Sigmoid colon (tissue), 7 donors: ENCODE data around the gene TBC1D8. TPM values are rescaled to one million over a fixed set of nuclear protein-coding genes. Genes with fewer than 3 reads are reported as not detected.

ENCODE experiments used
- DNase-seq: peaks from one replicate; pipeline ENCODE4 v3.0.0-alpha.2; 2019
- H3K27ac ChIP-seq, 4 donors: fragments of 200-600 bp; sonication (generic); one replicate each; pipeline ENCODE4 v1.5.1; 2016 to 2019; ENCODE audit warnings: mild to moderate bottlenecking in 1 of 4
- H3K27me3 ChIP-seq, 3 donors: fragments of 200-600 bp; sonication (generic); one replicate each; pipeline ENCODE4 v1.5.1; 2019; ENCODE audit warnings: mild to moderate bottlenecking in 1 of 3
- H3K36me3 ChIP-seq, 4 donors: fragments of 200-600 bp; sonication (generic); one replicate each; pipeline ENCODE4 v1.5.1; 2016 to 2019
- H3K4me1 ChIP-seq, 4 donors: fragments of 200-600 bp; sonication (generic); one replicate each; pipeline ENCODE4 v1.5.1; 2017 to 2019
- H3K4me3 ChIP-seq, 4 donors: fragments of 200-600 bp; sonication (generic); one replicate each; pipeline ENCODE4 v1.5.1; 2017 to 2019; ENCODE audit warnings: mild to moderate bottlenecking in 2 of 4, moderate library complexity in 1 of 4
- H3K9me3 ChIP-seq, 4 donors: fragments of 200-600 bp in 3 of 4; sonication (generic) in 3 of 4; one replicate each; pipeline versions ENCODE4 v1.5.1 to v1.6.1; 2013 to 2019
- EP300 ChIP-seq, 4 donors: sonication (generic); formaldehyde crosslinking; IDR thresholded peaks; one replicate each; pipeline ENCODE4 v1.6.1; 2017; ENCODE audit warnings: antibody characterized with exemption in 4 of 4
- POLR2A ChIP-seq, 2 donors: fragments of 450-650 bp; IDR thresholded peaks; one replicate each; pipeline ENCODE4 v1.6.1; 2016; ENCODE audit warnings: antibody characterized with exemption in 2 of 2, mild to moderate bottlenecking in 2 of 2, moderate library complexity in 2 of 2
- POLR2AphosphoS5 ChIP-seq, 4 donors: sonication (generic); formaldehyde crosslinking; IDR thresholded peaks; one replicate each; pipeline ENCODE4 v1.6.1; 2017; ENCODE audit warnings: antibody characterized with exemption in 4 of 4
- WGBS, 2 donors: extraction: QIAGEN DNeasy Blood & Tissue Kit; methylation state at CpG; one replicate each; pipeline ENCODE4 v1.1.7; 2013; 5-methylcytosine and 5-hydroxymethylcytosine counted together
- intact Hi-C: fragments of 100-400 bp; cut with DNase I; formaldehyde crosslinking; loops from one replicate; pipeline ENCODE4 v1.15.1; 2023
- polyA plus RNA-seq, 3 donors: library from polyadenylated mRNA; stranded (reverse); fragments of 200-250 nt; gene quantifications; one replicate each; pipeline ENCODE4 v1.2.3, GENCODE V29; 2013
- total RNA-seq, 4 donors: library from RNA; depleted of rRNA; stranded (reverse); fragments of >200 nt; gene quantifications; one replicate each; pipeline ENCODE4 v1.1.0, GENCODE V29; 2016
- TF ChIP-seq, protein P1 (sequence below), 4 experiments: fragments of 450-650 bp in 3 of 4; fragments of 200-600 bp in 1 of 4; IDR thresholded peaks; one replicate each; pipeline ENCODE4 v1.5.1; 2016 to 2019; ENCODE audit warnings: antibody characterized with exemption in 4 of 4, mild to moderate bottlenecking in 3 of 4, moderate library complexity in 2 of 4
- donor health status: healthy with polysubstance abuse.
- donor health status: Bipolar disorder and iron deficiency.
- donor health status: healthy.

The TBC1D8 gene
- total and polyA plus RNA-seq, 7 donors, result 3.0 to 24.1 (median 15.7) TPM

DNA sequence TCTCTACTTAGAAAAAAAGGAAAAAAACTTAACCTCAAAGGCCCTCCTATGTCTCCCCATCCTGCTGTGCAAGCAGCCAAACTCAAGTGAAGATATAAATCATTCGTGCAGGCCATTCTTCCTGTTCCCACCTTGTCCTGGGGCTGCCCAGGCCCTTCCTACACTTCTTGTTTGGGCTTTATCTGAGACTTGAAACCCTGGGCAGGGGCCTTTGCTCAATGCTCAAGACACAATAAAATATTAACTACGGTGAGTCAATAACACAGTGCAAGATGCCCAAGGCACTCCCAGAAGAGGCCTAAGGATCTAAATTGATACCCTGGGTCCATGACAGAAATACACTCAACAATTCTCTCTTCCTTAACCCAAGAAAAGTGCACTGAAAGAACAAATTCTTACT, 67.6 kb downstream of the TBC1D8 start:
- Histone ChIP-seq H3K4me3 (no peak overlapping the region), H3K27me3 (no peaks in the 10 kb centered on the region), H3K36me3 (no peaks in the 10 kb centered on the region), H3K27ac (no peak overlapping the region), H3K4me1 (no peaks in the 10 kb centered on the region), H3K9me3 (no peaks in the 10 kb centered on the region)
- intact Hi-C loops, result no loop called here
- no peak for DNase-seq
- WGBS, 2 donors, result 50 to 74% methylated on average over 2 of the region's 2 CpGs
- TF ChIP-seq, protein P1, sequence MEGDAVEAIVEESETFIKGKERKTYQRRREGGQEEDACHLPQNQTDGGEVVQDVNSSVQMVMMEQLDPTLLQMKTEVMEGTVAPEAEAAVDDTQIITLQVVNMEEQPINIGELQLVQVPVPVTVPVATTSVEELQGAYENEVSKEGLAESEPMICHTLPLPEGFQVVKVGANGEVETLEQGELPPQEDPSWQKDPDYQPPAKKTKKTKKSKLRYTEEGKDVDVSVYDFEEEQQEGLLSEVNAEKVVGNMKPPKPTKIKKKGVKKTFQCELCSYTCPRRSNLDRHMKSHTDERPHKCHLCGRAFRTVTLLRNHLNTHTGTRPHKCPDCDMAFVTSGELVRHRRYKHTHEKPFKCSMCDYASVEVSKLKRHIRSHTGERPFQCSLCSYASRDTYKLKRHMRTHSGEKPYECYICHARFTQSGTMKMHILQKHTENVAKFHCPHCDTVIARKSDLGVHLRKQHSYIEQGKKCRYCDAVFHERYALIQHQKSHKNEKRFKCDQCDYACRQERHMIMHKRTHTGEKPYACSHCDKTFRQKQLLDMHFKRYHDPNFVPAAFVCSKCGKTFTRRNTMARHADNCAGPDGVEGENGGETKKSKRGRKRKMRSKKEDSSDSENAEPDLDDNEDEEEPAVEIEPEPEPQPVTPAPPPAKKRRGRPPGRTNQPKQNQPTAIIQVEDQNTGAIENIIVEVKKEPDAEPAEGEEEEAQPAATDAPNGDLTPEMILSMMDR (IDR thresholded peaks at IDR 0.05), result no peak
- no peak for TF ChIP-seq POLR2AphosphoS5 (IDR thresholded peaks at IDR 0.05)
- TF ChIP-seq POLR2A (IDR thresholded peaks at IDR 0.05), result no peak
- TF ChIP-seq EP300 (IDR thresholded peaks at IDR 0.05), result no peak

DNA sequence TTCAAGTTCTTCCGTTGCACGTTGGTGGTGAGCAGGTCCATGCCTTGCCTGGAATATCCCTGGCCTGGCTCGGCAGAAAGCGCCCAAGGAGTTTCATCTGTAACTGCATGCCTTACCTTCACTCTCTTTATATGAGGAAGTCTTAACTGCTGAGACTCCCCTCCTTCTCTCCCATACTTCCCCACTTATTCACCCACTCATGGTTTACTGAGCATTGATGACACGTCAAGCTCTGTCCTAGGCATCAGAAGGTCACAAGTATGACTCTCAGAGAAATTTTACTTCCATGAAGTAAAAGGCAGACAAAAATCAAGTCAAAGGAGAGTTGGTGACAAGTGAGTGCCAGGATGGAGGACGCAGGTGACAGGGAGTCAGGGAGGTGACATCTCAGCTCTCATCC, 68.2 kb downstream of the TBC1D8 start:
- no peaks in the 10 kb centered on the region for H3K9me3 ChIP-seq
- no peaks in the 10 kb centered on the region for H3K4me1 ChIP-seq
- no peaks in the 10 kb centered on the region for H3K36me3 ChIP-seq
- no peak overlapping the region for H3K27ac ChIP-seq
- no peaks in the 10 kb centered on the region for H3K27me3 ChIP-seq
- TF ChIP-seq POLR2A (IDR thresholded peaks at IDR 0.05) (no peak), POLR2AphosphoS5 (IDR thresholded peaks at IDR 0.05) (no peak), EP300 (IDR thresholded peaks at IDR 0.05) (no peak)
- TF ChIP-seq, protein P1 (IDR thresholded peaks at IDR 0.05), result no peak
- no peak for DNase-seq
- intact Hi-C loops, result no loop called here
- H3K4me3 ChIP-seq, result no peak overlapping the region
- WGBS, 2 donors, result 96% methylated on average over 6 of the region's 6 CpGs

DNA sequence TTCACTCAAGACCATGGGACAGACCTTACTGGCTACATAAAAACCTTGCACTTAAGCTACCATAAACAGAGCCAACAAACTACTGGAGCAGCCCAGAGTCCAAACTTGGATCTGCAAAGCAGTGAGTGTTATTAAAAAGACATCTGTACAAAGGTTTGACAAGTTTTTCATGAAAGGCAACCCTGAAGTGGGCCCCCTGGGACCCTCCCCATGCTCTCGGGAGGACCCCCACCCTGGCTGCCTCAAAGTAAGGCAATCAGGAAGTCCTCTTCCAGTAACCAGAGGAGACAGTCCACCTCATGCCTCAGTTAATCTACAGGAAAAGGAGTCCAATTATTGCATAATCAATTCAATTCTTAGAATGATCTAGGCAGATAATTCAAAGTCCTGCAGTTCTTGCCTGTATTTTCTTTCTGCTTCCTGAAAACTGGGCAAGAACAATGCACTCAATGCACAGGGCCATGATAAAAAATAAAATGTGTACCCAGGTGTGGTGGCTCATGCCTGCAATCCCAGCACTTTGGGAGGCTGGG, 69.7 kb downstream of the TBC1D8 start:
- no peaks in the 10 kb centered on the region for H3K4me1 ChIP-seq
- no peaks in the 10 kb centered on the region for H3K9me3 ChIP-seq
- 33 to 61% methylated on average over 1 of the region's 1 CpG for WGBS, 2 donors
- H3K4me3 ChIP-seq, result no peak overlapping the region
- no peaks in the 10 kb centered on the region for H3K36me3 ChIP-seq
- intact Hi-C loops, result no loop called here
- H3K27me3 ChIP-seq, result no peaks in the 10 kb centered on the region
- DNase-seq, result no peak
- H3K27ac ChIP-seq, result no peak overlapping the region
- TF ChIP-seq, protein P1 (IDR thresholded peaks at IDR 0.05), result no peak
- TF ChIP-seq POLR2A (IDR thresholded peaks at IDR 0.05), result no peak
- no peak for TF ChIP-seq EP300 (IDR thresholded peaks at IDR 0.05)
- TF ChIP-seq POLR2AphosphoS5 (IDR thresholded peaks at IDR 0.05), result no peak

DNA sequence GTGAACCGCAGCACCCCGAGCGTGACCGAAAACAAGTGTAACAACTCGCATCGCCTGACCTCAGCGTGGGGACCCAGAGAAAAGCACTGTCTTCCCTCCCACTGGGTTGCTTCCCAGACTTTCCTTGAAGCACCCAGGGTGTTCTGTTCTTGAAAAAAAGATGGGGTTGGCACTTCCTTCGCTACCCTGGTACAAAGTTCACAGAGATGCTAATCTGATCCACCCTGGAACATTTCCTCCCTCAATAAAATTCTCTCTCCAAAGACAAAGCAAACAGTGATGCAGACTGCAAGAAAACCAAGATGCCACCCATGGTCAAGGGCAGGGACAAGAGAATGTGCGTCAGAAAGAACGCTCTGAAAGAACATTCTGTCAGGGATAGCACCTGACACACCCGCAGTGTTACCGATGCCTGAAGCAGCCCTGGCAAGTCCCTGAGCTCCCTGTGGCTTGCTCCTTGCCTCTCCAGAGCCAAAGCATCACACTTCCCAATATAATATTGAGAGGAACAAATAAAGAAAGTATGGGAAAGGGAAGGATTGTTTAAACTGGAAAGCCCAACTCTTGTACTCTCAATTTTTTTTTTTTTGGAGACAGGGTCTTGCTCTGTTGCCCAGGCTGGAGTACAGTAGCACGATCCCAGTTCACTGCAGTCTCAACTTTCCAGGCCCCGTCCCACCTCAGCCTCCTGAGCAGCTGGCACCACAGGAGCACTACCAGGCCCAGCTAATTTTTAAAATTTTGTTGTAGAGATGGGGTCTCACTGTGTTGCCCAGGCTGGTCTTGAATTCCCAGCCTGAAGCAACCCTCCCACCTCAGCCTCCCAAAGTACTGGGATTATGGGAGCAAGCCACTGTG, 70.7 kb downstream of the TBC1D8 start:
- H3K27ac ChIP-seq, result no peak overlapping the region
- no peaks in the 10 kb centered on the region for H3K27me3 ChIP-seq
- 68 to 85% methylated on average over 14 of the region's 14 CpGs for WGBS, 2 donors
- no peak for TF ChIP-seq POLR2AphosphoS5 (IDR thresholded peaks at IDR 0.05)
- no peak for TF ChIP-seq POLR2A (IDR thresholded peaks at IDR 0.05)
- no peak for TF ChIP-seq EP300 (IDR thresholded peaks at IDR 0.05)
- TF ChIP-seq, protein P1 (IDR thresholded peaks at IDR 0.05), result no peak
- intact Hi-C loops, result no loop called here
- no peaks in the 10 kb centered on the region for H3K36me3 ChIP-seq
- no peak overlapping the region for H3K4me3 ChIP-seq
- DNase-seq, result no peak
- no peaks in the 10 kb centered on the region for H3K9me3 ChIP-seq
- no peaks in the 10 kb centered on the region for H3K4me1 ChIP-seq
